HepG2 (cell line): ENCODE data around the gene RHO. TPM values are rescaled to one million over a fixed set of nuclear protein-coding genes. Genes with fewer than 3 reads are reported as not detected.

Experiments used
- ADNP ChIP-seq: sonication (generic); formaldehyde crosslinking; IDR thresholded peaks from 2 replicates; pipeline ENCODE4 v1.4.0; 2020; ENCODE audit warnings: missing genetic modification reagents
- ARNTL ChIP-seq: sonication (generic); formaldehyde crosslinking; IDR thresholded peaks from 2 replicates; pipeline ENCODE4 v1.4.0; 2020; ENCODE audit warnings: mild to moderate bottlenecking, missing genetic modification reagents
- ATF7 ChIP-seq, 2 experiments: fragments of 450-650 bp in 1 of 2; sonication (generic) in 1 of 2; formaldehyde crosslinking in 1 of 2; IDR thresholded peaks; 2 replicates each; pipeline versions ENCODE4 v1.4.0 to v1.6.1; 2016 to 2020; ENCODE audit warnings: antibody characterized with exemption in 1 of 2, mild to moderate bottlenecking in 1 of 2, missing genetic modification reagents in 1 of 2
- CHCHD3 ChIP-seq: sonication (generic); formaldehyde crosslinking; IDR thresholded peaks from 2 replicates; pipeline ENCODE4 v1.8.0; 2022; ENCODE audit warnings: mild to moderate bottlenecking, missing genetic modification reagents, moderate library complexity
- FOXA3 ChIP-seq: IDR thresholded peaks from 2 replicates; pipeline ENCODE4 v1.6.1; 2016; ENCODE audit warnings: missing genetic modification reagents, missing compliant biosample characterization
- GABPA ChIP-seq, 2 experiments: IDR thresholded peaks; 2 replicates each; pipeline ENCODE4 v1.6.1; 2011 to 2016; ENCODE audit warnings: low read depth in 2 of 2, low read length in 1 of 2, missing biosample characterization in 1 of 2, missing genetic modification characterization in 1 of 2
- MAFK ChIP-seq, 2 experiments: IDR thresholded peaks in 1 of 2; conservative IDR thresholded peaks in 1 of 2; 2 replicates each; pipeline ENCODE4 v1.6.1; 2011; ENCODE audit warnings: improper control_type of control experiment in 2 of 2, low read length in 2 of 2
- NFE2L2 ChIP-seq: fragments of 150-350 bp; IDR thresholded peaks from 2 replicates; pipeline ENCODE4 v1.6.1; 2014; ENCODE audit warnings: low read length
- NR2F6 ChIP-seq, 2 experiments: IDR thresholded peaks; 2 replicates each; pipeline ENCODE4 v1.6.1; 2016; ENCODE audit warnings: antibody characterized with exemption in 1 of 2, mild to moderate bottlenecking in 1 of 2
- RAD21 ChIP-seq: fragments of 450-650 bp; formaldehyde crosslinking; IDR thresholded peaks from 2 replicates; pipeline ENCODE4 v1.5.0; 2020; ENCODE audit warnings: mild to moderate bottlenecking
- TAF1 ChIP-seq: sonication (generic); formaldehyde crosslinking; IDR thresholded peaks from 2 replicates; pipeline ENCODE4 v1.4.0; 2020; ENCODE audit warnings: missing genetic modification reagents
- ZNF160 ChIP-seq: sonication (generic); formaldehyde crosslinking; IDR thresholded peaks from 2 replicates; pipeline ENCODE4 v1.8.0; 2022; ENCODE audit warnings: mild to moderate bottlenecking, inconsistent platforms, missing genetic modification reagents
- ZNF329 ChIP-seq: sonication (generic); formaldehyde crosslinking; IDR thresholded peaks from 2 replicates; pipeline ENCODE4 v1.9.0; 2021; ENCODE audit warnings: low read depth, mild to moderate bottlenecking, missing genetic modification reagents
- ZNF772 ChIP-seq: sonication (generic); formaldehyde crosslinking; IDR thresholded peaks from 2 replicates; pipeline ENCODE4 v1.5.0; 2020; ENCODE audit warnings: mild to moderate bottlenecking, missing genetic modification reagents
- ZNF788 ChIP-seq: sonication (generic); formaldehyde crosslinking; IDR thresholded peaks from 2 replicates; pipeline ENCODE4 v1.5.0; 2020; ENCODE audit warnings: mild to moderate bottlenecking, missing genetic modification reagents, borderline replicate concordance
- ZNF841 ChIP-seq: sonication (generic); formaldehyde crosslinking; IDR thresholded peaks from 2 replicates; pipeline ENCODE4 v1.8.1; 2023; ENCODE audit warnings: missing genetic modification reagents, borderline replicate concordance
- polyA plus RNA-seq, 8 experiments: library from polyadenylated mRNA; depleted of rRNA in 3 of 8; stranded (reverse) in 7 of 8; unstranded in 1 of 8; fragments of >200 nt; fragmentation: Illumina TruSeq in 4 of 8; extraction: Trizol in 4 of 8; gene quantifications; 2 replicates each; pipeline versions ENCODE4 v1.2.1 to v1.2.3, GENCODE V29; 2011 to 2016; ENCODE audit warnings: low read depth in 4 of 8, missing spikeins in 1 of 8, mixed read lengths in 1 of 8; ENCODE audit not compliant: insufficient read depth in 1 of 8
- total RNA-seq, 5 experiments: library from RNA; depleted of rRNA; stranded (reverse); fragments of >200 nt; fragmentation: Illumina TruSeq; extraction: Trizol; gene quantifications; 2 replicates each; pipeline ENCODE4 v1.2.3, GENCODE V29; 2016; ENCODE audit warnings: low read depth in 1 of 5
- TF ChIP-seq, protein P1 (sequence below): sonication (generic); formaldehyde crosslinking; IDR thresholded peaks from 2 replicates; pipeline ENCODE4 v1.4.0; 2020; ENCODE audit warnings: missing genetic modification reagents
- TF ChIP-seq, protein P2 (sequence below): IDR thresholded peaks from 2 replicates; pipeline ENCODE4 v1.6.1; 2016; ENCODE audit warnings: mild to moderate bottlenecking
- TF ChIP-seq, protein P3 (sequence below): conservative IDR thresholded peaks from 2 replicates; pipeline ENCODE4 v1.6.1; 2018; ENCODE audit warnings: missing genetic modification reagents
- TF ChIP-seq, protein P4 (sequence below): sonication (generic); formaldehyde crosslinking; IDR thresholded peaks from 2 replicates; pipeline ENCODE4 v1.4.0; 2020; ENCODE audit warnings: mild to moderate bottlenecking, missing genetic modification reagents
- TF ChIP-seq, protein P5 (sequence below): sonication (generic); formaldehyde crosslinking; IDR thresholded peaks from 2 replicates; pipeline ENCODE4 v1.5.0; 2020; ENCODE audit warnings: missing genetic modification reagents

The RHO gene
- total and polyA plus RNA-seq, 2 of the 13 experiments (the other 11 are each of a cell fraction or from before 2014, with no cell fraction given): not detected

DNA sequence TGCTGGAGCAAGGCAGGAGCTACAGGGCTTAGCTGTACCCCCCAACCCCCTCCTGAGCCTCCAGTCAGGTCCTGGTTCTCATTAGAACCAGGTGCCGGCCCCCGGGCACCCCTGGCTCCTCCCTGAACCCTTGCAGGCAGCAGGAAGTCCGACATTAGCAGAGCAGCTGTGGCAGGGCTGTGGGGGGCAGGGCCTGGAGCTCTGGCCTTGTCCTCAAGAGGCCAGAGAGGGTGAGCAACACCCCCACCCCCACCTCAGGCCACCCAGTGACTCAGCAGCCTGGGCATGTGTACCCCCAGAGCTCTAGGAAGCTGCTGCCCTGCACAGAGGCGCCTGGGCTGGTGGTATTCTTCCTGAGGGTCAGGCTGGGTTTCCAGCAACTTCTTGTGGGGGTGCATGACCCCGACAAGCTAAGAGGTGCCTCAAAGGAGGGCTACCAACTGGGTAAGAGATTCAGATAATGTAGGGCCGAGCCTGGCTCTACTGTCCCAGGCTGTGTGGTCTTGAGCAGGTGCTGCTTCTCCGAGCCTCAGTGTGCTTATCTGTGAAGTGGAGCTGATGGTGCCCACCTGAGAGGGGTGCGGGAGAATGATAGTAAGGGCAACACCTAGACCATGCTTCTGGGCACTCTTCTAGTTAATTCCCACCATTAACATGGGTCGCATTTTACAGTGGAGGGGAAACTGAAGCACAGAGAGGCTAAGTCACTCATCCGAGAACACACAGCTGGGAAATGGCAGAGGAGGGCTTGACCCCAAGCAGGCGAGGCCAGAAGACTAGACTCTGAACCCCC is 30.5 kb downstream of the RHO start (continued):
- TF ChIP-seq, protein P1, sequence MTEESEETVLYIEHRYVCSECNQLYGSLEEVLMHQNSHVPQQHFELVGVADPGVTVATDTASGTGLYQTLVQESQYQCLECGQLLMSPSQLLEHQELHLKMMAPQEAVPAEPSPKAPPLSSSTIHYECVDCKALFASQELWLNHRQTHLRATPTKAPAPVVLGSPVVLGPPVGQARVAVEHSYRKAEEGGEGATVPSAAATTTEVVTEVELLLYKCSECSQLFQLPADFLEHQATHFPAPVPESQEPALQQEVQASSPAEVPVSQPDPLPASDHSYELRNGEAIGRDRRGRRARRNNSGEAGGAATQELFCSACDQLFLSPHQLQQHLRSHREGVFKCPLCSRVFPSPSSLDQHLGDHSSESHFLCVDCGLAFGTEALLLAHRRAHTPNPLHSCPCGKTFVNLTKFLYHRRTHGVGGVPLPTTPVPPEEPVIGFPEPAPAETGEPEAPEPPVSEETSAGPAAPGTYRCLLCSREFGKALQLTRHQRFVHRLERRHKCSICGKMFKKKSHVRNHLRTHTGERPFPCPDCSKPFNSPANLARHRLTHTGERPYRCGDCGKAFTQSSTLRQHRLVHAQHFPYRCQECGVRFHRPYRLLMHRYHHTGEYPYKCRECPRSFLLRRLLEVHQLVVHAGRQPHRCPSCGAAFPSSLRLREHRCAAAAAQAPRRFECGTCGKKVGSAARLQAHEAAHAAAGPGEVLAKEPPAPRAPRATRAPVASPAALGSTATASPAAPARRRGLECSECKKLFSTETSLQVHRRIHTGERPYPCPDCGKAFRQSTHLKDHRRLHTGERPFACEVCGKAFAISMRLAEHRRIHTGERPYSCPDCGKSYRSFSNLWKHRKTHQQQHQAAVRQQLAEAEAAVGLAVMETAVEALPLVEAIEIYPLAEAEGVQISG (CRISPR knock-in tag): peak; percentile 29; the same call in 1 of the 2 replicates
- TF ChIP-seq ARNTL (CRISPR knock-in tag) (no peak), ZNF841 (CRISPR knock-in tag) (no peak), GABPA (IDR thresholded peaks at IDR 0.05; ENCODE audit: low read depth, low read length) (no peak), GABPA (CRISPR knock-in tag; IDR thresholded peaks at IDR 0.05; ENCODE audit: low read depth) (peak; percentile 44; the same call in 1 of the 2 replicates), ZNF329 (no peak), ATF7 (IDR thresholded peaks at IDR 0.05) (no peak), ATF7 (CRISPR knock-in tag; IDR thresholded peaks at IDR 0.05) (no peak), CHCHD3 (no peak), ZNF788 (CRISPR knock-in tag) (0 out of 2 replicates have a peak, but pooled peaks have one; percentile 61), ADNP (no peak), FOXA3 (peak; percentile 46; the same call in 1 of the 2 replicates), NFE2L2 (peak; percentile 90), NR2F6 (IDR thresholded peaks at IDR 0.05) (0 out of 2 replicates have a peak, but pooled peaks have one; percentile 24), NR2F6 (CRISPR knock-in tag; IDR thresholded peaks at IDR 0.05) (peak; percentile 37; the same call in 1 of the 2 replicates), MAFK (conservative IDR thresholded peaks at IDR 0.05 in 1 of 2, IDR thresholded peaks at IDR 0.05 in 1 of 2; ENCODE audit: low read length in 2 of 2) (0 out of 4 replicates have a peak, but pooled peaks of 1 of the 2 experiments have one; percentile 33), TAF1 (no peak), RAD21 (CRISPR knock-in tag) (peak; percentile 25; the same call in 1 of the 2 replicates), ZNF772 (0 out of 2 replicates have a peak, but pooled peaks have one; percentile 30), ZNF160 (CRISPR knock-in tag) (no peak)
- TF ChIP-seq, protein P2, sequence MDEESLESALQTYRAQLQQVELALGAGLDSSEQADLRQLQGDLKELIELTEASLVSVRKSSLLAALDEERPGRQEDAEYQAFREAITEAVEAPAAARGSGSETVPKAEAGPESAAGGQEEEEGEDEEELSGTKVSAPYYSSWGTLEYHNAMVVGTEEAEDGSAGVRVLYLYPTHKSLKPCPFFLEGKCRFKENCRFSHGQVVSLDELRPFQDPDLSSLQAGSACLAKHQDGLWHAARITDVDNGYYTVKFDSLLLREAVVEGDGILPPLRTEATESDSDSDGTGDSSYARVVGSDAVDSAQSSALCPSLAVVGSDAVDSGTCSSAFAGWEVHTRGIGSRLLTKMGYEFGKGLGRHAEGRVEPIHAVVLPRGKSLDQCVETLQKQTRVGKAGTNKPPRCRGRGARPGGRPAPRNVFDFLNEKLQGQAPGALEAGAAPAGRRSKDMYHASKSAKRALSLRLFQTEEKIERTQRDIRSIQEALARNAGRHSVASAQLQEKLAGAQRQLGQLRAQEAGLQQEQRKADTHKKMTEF: peak; percentile 27; the same call in 1 of the 2 replicates
- TF ChIP-seq, protein P3, sequence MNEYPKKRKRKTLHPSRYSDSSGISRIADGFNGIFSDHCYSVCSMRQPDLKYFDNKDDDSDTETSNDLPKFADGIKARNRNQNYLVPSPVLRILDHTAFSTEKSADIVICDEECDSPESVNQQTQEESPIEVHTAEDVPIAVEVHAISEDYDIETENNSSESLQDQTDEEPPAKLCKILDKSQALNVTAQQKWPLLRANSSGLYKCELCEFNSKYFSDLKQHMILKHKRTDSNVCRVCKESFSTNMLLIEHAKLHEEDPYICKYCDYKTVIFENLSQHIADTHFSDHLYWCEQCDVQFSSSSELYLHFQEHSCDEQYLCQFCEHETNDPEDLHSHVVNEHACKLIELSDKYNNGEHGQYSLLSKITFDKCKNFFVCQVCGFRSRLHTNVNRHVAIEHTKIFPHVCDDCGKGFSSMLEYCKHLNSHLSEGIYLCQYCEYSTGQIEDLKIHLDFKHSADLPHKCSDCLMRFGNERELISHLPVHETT (CRISPR knock-in tag): no peak
- TF ChIP-seq, protein P4, sequence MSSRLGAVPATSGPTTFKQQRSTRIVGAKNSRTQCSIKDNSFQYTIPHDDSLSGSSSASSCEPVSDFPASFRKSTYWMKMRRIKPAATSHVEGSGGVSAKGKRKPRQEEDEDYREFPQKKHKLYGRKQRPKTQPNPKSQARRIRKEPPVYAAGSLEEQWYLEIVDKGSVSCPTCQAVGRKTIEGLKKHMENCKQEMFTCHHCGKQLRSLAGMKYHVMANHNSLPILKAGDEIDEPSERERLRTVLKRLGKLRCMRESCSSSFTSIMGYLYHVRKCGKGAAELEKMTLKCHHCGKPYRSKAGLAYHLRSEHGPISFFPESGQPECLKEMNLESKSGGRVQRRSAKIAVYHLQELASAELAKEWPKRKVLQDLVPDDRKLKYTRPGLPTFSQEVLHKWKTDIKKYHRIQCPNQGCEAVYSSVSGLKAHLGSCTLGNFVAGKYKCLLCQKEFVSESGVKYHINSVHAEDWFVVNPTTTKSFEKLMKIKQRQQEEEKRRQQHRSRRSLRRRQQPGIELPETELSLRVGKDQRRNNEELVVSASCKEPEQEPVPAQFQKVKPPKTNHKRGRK (CRISPR knock-in tag): no peak
- TF ChIP-seq, protein P5, sequence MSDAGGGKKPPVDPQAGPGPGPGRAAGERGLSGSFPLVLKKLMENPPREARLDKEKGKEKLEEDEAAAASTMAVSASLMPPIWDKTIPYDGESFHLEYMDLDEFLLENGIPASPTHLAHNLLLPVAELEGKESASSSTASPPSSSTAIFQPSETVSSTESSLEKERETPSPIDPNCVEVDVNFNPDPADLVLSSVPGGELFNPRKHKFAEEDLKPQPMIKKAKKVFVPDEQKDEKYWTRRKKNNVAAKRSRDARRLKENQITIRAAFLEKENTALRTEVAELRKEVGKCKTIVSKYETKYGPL (CRISPR knock-in tag): no peak
